ENCODE measurements around the gene IL4. TPM values are rescaled to one million over a fixed set of nuclear protein-coding genes. Genes with fewer than 3 reads are reported as not detected.
A peak's percentile ranks its signal among the peaks of the same experiment; 100 is the strongest.

IL4 gene
- total and polyA plus RNA-seq, 9 of the 15 experiments (the other 6 are each of a cell fraction or from before 2014, with no cell fraction given), result 0.22 to 0.62 TPM; not detected in 7

DNA sequence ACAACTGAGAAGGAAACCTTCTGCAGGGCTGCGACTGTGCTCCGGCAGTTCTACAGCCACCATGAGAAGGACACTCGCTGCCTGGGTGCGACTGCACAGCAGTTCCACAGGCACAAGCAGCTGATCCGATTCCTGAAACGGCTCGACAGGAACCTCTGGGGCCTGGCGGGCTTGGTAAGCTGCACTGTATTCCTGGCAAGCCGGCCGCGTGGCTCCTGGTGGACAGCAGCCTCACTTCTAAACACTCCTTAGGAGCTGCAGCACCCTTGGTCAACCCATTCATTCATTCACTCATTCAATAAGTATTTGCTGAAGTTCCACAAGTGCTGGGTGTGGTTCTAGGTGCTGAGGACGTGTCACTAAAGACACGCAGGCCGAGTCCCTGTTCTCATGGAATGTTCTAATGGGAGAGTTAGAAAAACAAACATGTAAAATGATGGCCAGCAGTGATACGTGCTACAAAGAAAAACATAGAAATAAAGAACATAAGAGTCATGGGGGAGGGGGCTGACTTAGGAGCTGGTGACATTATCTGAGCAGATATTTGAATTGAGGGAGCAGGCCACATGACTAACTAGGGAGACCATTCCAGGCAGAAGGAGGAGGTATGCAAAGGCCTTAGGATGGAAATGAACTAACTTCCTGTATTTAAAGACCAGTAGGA, 6.1 kb downstream of the IL4 start:
- no peaks in the 10 kb centered on the region for H3K79me2 ChIP-seq (ENCODE audit: control insufficient read depth, insufficient read depth, low read length)
- ChIA-PET POLR2A (interaction anchor here (1.2 to 2.3 kb wide), 2 partner anchors 10 to 13 kb away, joined by 5 to 8 read pairs; no protein-coding TSS in a partner anchor), CTCF (ENCODE audit: low intra/inter-chr PET ratio) (no interaction called here)
- in situ Hi-C loops (cut with MboI) (no loop called here), intact Hi-C loops (cut with micrococcal nuclease) (loop anchor here (10.0 kb wide), 1 partner anchor 205 kb away; no protein-coding TSS in a partner anchor)
- H4K20me1 ChIP-seq (replicated peaks; ENCODE audit: control insufficient read depth, insufficient read depth, low read length), result no peaks in the 10 kb centered on the region
- peak overlapping the region; percentile 78 for H2AFZ ChIP-seq (ENCODE audit: low read depth, low read length)
- H3K27ac ChIP-seq (ENCODE audit: extremely low read depth, low read depth, low read length), result no peak overlapping the region
- no peaks in the 10 kb centered on the region for H3K9me3 ChIP-seq (replicated peaks; ENCODE audit: control insufficient read depth, insufficient read depth, low read depth, low read length)
- H3K9me1 ChIP-seq (ENCODE audit: control insufficient read depth, insufficient read depth, low read length), result no peaks in the 10 kb centered on the region
- no peak for DNase-seq (ENCODE audit: extremely low read depth in 1 of 4, low spot score in 3 of 4)
- BruUV-seq (replicated peaks), result no TSS peak
- H3K27me3 ChIP-seq (ENCODE audit: control insufficient read depth in 2 of 2, insufficient read depth in 2 of 2, low read length in 2 of 2), result no peaks in the 10 kb centered on the region
- peaks cover 8 to 38% of the 10 kb centered on the region in 2 experiments for H3K4me1 ChIP-seq (replicated peaks in 1 of 2; ENCODE audit: control insufficient read depth in 2 of 2, insufficient read depth in 2 of 2, low read length in 2 of 2)
- peak overlapping the region in 1 of 2 experiments; percentile 53; a peak in 2 of 4 replicates for H3K9ac ChIP-seq (ENCODE audit: insufficient read depth in 1 of 2, low read depth in 2 of 2, low read length in 2 of 2)
- ATAC-seq, result no peak
- no peaks in the 10 kb centered on the region for H3K36me3 ChIP-seq (ENCODE audit: control insufficient read depth, insufficient read depth, low read length)
- no peak for FAIRE-seq
- 80% methylated on average over 15 of the region's 15 CpGs for WGBS (ENCODE audit: insufficient coverage, low coverage, missing lambda C conversion rate)
- TF ChIP-seq ZNF24 (IDR thresholded peaks at IDR 0.05) (peak; percentile 42; the same call in 1 of the 2 replicates), SIRT6 (IDR thresholded peaks at IDR 0.05; ENCODE audit: low read depth, low read length) (no peak), SLC30A9 (CRISPR knock-in tag; IDR thresholded peaks at IDR 0.05) (no peak)
- TF ChIP-seq, protein P1, sequence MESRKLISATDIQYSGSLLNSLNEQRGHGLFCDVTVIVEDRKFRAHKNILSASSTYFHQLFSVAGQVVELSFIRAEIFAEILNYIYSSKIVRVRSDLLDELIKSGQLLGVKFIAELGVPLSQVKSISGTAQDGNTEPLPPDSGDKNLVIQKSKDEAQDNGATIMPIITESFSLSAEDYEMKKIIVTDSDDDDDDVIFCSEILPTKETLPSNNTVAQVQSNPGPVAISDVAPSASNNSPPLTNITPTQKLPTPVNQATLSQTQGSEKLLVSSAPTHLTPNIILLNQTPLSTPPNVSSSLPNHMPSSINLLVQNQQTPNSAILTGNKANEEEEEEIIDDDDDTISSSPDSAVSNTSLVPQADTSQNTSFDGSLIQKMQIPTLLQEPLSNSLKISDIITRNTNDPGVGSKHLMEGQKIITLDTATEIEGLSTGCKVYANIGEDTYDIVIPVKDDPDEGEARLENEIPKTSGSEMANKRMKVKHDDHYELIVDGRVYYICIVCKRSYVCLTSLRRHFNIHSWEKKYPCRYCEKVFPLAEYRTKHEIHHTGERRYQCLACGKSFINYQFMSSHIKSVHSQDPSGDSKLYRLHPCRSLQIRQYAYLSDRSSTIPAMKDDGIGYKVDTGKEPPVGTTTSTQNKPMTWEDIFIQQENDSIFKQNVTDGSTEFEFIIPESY (CRISPR knock-in tag; IDR thresholded peaks at IDR 0.05), result 0 out of 2 replicates have a peak, but pooled peaks have one; percentile 15
- no peak overlapping the region for H3K4me3 ChIP-seq
- no peak overlapping the region for H3K4me2 ChIP-seq (ENCODE audit: insufficient read depth, low read length)

Data from K562 (cell line).